ENCODE measurements around the gene PTPN13. TPM values are rescaled to one million over a fixed set of nuclear protein-coding genes. Genes with fewer than 3 reads are reported as not detected.

Gene PTPN13
- total RNA-seq, 2 donors from 2014 or later: 130 to 238 TPM

- TF ChIP-seq CTCF (conservative IDR thresholded peaks at IDR 0.05): no peak
- no peaks in the 10 kb centered on the region for H3K27me3 ChIP-seq (ENCODE audit: control insufficient read depth, insufficient read depth, low read length, poor library complexity, severe bottlenecking)
- Mint-ChIP-seq H3K4me1 (no peaks in the 10 kb centered on the region), H3K4me3 (no peak overlapping the region), H3K27me3 (ENCODE audit: insufficient read depth) (no peaks in the 10 kb centered on the region), H3K36me3 (ENCODE audit: low read depth) (peaks cover 69% of the 10 kb centered on the region), H3K9me3 (no peaks in the 10 kb centered on the region), H3K27ac (no peak overlapping the region)
- H3K4me1 ChIP-seq (ENCODE audit: control insufficient read depth, insufficient read depth, low read length): no peaks in the 10 kb centered on the region
- no peak for DNase-seq
- no peaks in the 10 kb centered on the region for H3K9me3 ChIP-seq (ENCODE audit: control insufficient read depth, low read length)
- no peak overlapping the region for H3K4me3 ChIP-seq (ENCODE audit: low read length)
- H3K36me3 ChIP-seq (ENCODE audit: control insufficient read depth, insufficient read depth, low read length): peaks cover 88% of the 10 kb centered on the region
- no peak overlapping the region for H3K27ac ChIP-seq (ENCODE audit: low read depth, low read length)
- WGBS, 2 experiments (ENCODE audit: insufficient coverage in 1 of 2, insufficient read length in 1 of 2): 93 to 99% methylated on average over 3 to 5 of the region's 5 CpGs
- no peak overlapping the region for H3K9ac ChIP-seq (ENCODE audit: extremely low read depth, low read length, poor library complexity, severe bottlenecking)
Measured at GRCh38 chr4:86762649-86763048, 168.5 kb downstream of the PTPN13 start.

- H3K9me3 ChIP-seq (ENCODE audit: control insufficient read depth, low read length): no peaks in the 10 kb centered on the region
- 89 to 97% methylated on average over 2 to 4 of the region's 4 CpGs for WGBS, 2 experiments (ENCODE audit: insufficient coverage in 1 of 2, insufficient read length in 1 of 2)
- TF ChIP-seq CTCF (conservative IDR thresholded peaks at IDR 0.05): no peak
- no peaks in the 10 kb centered on the region for H3K27me3 ChIP-seq (ENCODE audit: control insufficient read depth, insufficient read depth, low read length, poor library complexity, severe bottlenecking)
- Mint-ChIP-seq H3K27me3 (ENCODE audit: insufficient read depth) (no peaks in the 10 kb centered on the region), H3K27ac (no peak overlapping the region), H3K4me3 (no peak overlapping the region), H3K36me3 (ENCODE audit: low read depth) (peaks cover 71% of the 10 kb centered on the region), H3K4me1 (no peaks in the 10 kb centered on the region), H3K9me3 (no peaks in the 10 kb centered on the region)
- H3K27ac ChIP-seq (ENCODE audit: low read depth, low read length): no peak overlapping the region
- H3K4me3 ChIP-seq (ENCODE audit: low read length): no peak overlapping the region
- no peak for DNase-seq
- H3K36me3 ChIP-seq (ENCODE audit: control insufficient read depth, insufficient read depth, low read length): peaks cover 88% of the 10 kb centered on the region
- H3K9ac ChIP-seq (ENCODE audit: extremely low read depth, low read length, poor library complexity, severe bottlenecking): no peak overlapping the region
- no peaks in the 10 kb centered on the region for H3K4me1 ChIP-seq (ENCODE audit: control insufficient read depth, insufficient read depth, low read length)
Measured at GRCh38 chr4:86769794-86770193, 175.7 kb downstream of the PTPN13 start.

- Histone ChIP-seq H3K27me3 (ENCODE audit: control insufficient read depth, insufficient read depth, low read length, poor library complexity, severe bottlenecking) (no peaks in the 10 kb centered on the region), H3K4me1 (ENCODE audit: control insufficient read depth, insufficient read depth, low read length) (no peaks in the 10 kb centered on the region), H3K9me3 (ENCODE audit: control insufficient read depth, low read length) (no peaks in the 10 kb centered on the region), H3K27ac (ENCODE audit: low read depth, low read length) (no peak overlapping the region), H3K4me3 (ENCODE audit: low read length) (no peak overlapping the region), H3K9ac (ENCODE audit: extremely low read depth, low read length, poor library complexity, severe bottlenecking) (no peak overlapping the region), H3K36me3 (ENCODE audit: control insufficient read depth, insufficient read depth, low read length) (peaks cover 89% of the 10 kb centered on the region)
- H3K4me1 Mint-ChIP-seq: no peaks in the 10 kb centered on the region
- TF ChIP-seq CTCF (conservative IDR thresholded peaks at IDR 0.05): no peak
- DNase-seq: no peak
- no peaks in the 10 kb centered on the region for H3K9me3 Mint-ChIP-seq
- WGBS, 2 experiments (ENCODE audit: insufficient coverage in 1 of 2, insufficient read length in 1 of 2): 88% methylated on average over 1 of the region's 1 CpG
- no peak overlapping the region for H3K27ac Mint-ChIP-seq
- H3K27me3 Mint-ChIP-seq (ENCODE audit: insufficient read depth): no peaks in the 10 kb centered on the region
- peaks cover 75% of the 10 kb centered on the region for H3K36me3 Mint-ChIP-seq (ENCODE audit: low read depth)
- no peak overlapping the region for H3K4me3 Mint-ChIP-seq
Measured at GRCh38 chr4:86771141-86771540, 177.0 kb downstream of the PTPN13 start.
